CD4-positive, alpha-beta T cell treated with Interleukin-21 for 1 hour (primary cell): ENCODE data around the gene AP3B1.

Source experiments
- DNase-seq: peaks from one replicate; pipeline ENCODE4 v3.0.0-alpha.2; 2020

Gene AP3B1

GRCh38 chr5:77995793-77996409 is 298.6 kb downstream of the AP3B1 start:
- DNase-seq = no peak

GRCh38 chr5:77994943-77995342 is 299.6 kb downstream of the AP3B1 start:
- DNase-seq = no peak

GRCh38 chr5:77993855-77994318 is 300.6 kb downstream of the AP3B1 start:
- no peak for DNase-seq

DNA sequence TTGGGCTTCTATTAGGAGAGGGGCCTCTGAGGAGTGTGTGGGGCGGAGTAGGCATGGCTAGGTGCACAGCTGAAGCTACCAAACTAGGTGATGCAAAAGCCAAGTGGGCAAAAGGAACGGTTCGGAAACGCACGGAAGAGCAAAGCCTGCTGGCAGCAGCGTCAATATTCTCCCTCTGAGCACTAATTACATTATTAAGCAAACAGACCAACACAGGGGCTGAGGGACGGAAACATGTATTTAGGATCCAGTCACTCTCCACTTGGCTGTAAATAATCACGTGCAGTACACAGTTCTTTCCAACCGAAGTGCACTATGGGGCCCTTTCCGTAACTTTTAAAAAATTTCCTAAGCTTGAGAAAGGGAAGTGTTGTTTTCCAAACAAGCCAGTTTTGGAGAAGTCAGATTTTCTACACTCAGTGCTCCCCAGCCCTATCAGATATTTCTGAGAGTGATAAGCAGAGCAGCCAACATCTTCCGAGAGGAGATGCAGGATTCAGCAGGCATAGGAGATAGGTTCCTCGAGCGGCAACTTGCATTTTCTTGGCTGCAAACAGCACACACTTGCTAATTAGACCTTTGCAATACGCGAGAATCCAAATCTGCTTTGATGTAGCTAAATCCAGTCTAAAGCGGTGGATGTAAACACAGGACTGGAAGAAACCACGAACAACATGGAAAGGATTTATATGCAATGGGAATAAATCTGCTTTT is 301.2 kb downstream of the AP3B1 start:
- DNase-seq = no peak

GRCh38 chr5:77991084-77991483 is 303.4 kb downstream of the AP3B1 start:
- no peak for DNase-seq

GRCh38 chr5:77990020-77990419 is 304.5 kb downstream of the AP3B1 start:
- no peak for DNase-seq

- DNase-seq = no peak
These were observed 306.5 kb downstream of the AP3B1 start for GRCh38 chr5:77987988-77988387.

- DNase-seq = no peak
These were observed 307.2 kb downstream of the AP3B1 start for GRCh38 chr5:77987331-77987730.

DNA sequence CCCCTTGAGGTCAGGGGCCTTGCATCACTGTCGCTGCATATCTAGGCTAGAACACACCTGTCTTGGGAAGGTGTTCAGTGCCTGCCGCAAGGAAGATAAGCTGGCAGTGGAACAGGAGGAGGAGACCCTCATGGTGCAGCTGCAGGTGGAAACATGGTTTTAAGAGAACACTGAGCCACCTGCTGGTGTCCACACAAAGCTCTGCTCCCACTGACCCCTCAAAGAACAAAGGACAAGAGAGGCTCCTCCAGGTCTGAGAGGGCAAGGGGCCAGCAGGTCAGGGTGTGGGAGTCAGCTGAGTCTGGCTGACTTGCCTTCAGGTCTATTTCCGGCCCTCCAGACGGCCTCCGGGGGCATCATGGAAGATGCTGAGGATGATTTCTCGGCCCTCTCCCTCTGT is 308.2 kb downstream of the AP3B1 start:
- no peak for DNase-seq

GRCh38 chr5:77985247-77985646 is 309.3 kb downstream of the AP3B1 start:
- DNase-seq = no peak

DNA sequence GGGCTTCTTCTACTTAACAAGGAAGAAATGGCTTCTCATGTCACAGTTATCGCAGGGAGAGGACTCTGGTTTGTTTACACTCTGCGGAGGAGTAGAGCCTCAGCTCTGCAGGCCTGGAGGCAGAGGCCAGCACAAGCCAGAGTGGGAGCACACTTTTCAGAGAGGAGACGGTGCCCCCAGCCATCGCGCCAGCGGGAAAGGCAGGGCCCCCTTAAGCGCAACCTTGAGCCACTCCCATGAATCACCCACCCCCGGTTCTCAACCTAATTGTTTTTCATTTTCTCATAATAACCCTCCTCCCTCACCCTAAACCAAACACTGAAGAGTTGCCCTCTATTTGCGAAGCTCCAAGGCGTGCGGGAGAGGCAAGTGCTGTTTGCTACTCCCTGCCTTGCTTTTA is 309.9 kb downstream of the AP3B1 start:
- no peak for DNase-seq

GRCh38 chr5:77983482-77984199 is 310.9 kb downstream of the AP3B1 start:
- DNase-seq = no peak

DNA sequence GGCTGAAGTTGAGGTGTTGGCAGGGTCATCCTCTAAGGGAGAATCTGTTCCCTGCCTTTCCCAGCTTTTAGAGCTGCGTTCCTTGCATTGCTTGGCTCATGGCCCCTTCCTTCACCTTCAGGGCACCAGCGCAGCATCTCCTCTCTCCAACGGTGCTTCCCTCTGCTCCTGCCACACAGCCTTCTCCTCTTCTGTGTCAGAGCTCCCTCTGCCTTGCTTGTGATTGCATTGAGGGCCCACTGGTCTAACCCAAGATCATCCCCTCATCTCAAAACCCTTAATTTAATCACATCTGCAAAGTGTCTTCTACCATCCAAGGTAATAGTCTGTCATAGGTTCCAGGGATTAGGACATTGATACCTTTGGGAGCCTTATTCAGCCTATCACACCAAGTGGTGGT is 312.7 kb downstream of the AP3B1 start:
- DNase-seq = no peak

DNA sequence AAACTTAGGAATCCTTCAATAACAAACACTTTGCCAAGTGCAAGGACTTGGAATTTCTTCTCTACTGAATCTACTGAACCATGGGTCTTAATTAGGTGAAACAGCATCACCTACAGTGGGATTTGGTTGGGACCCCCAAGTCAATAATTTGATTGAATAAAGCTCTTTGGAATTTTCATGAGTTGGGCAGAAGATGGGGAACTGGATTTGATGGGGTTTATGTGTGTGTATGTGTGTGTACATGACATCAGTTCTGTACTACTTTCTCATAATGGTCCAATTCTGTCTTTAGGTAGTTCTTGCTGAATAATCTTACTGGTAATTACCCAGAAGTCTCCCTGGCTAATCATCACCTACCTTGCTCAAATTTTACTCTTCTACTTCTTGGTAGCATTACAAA is 319.9 kb downstream of the AP3B1 start:
- DNase-seq = no peak

GRCh38 chr5:77973253-77973609 is 321.3 kb downstream of the AP3B1 start:
- no peak for DNase-seq

DNA sequence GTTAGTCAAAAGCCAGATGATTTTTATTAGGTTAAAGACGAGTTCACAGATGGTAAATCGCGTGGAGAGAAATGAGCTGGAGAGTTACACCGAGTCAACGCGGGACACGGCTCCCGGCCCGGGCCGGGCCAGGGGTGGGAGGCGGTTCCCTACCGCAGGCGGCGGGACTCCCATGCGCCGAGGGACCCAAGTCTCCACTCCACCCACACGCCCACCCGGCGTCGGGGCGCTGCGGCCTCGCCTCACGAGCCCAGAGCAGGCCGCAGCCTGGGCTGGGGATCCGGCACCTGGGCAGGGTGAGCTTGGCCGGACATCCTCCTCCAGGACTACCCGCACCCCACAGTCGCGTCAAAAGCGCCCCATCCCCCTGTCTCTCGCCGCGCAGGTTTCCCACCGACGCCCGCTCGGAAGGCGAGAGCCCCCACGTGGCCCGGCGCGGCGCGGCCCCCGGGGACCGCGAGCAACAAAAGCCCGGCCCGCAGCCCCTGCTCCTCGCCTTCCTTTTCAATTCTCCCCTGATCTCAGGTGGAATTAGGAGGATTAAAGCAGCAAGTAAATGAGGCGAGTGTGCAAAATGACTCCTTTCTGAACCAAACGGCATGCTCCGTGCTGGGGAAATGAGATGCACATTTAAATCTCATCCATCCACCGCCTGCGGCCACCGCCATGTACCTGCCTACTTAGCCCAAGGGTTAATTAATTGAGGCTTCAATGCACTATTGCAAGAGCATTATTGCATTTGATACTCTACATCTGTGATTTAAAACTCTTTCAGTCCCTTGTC is 321.8 kb downstream of the AP3B1 start:
- no peak for DNase-seq

GRCh38 chr5:77971776-77972468 is 322.6 kb downstream of the AP3B1 start:
- DNase-seq = no peak

DNA sequence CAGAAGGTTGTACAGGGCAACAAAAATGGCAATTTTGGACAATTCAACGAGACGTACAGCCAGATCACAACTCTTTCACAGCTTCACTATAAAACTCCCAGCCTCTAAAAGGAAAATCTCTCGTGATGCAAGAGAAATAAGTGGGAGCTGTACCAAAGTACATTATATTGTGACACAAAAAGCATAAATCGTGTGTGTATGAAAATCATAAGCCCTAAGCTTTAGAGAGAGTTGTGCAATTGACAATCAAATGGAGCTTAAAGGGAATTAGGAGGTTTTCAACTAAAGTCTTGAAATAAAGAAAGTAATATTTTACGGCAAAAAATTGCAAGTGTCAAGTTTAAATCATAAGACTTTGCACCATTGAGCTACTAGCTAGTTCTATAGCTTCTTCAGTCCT is 323.6 kb downstream of the AP3B1 start:
- DNase-seq = no peak

DNA sequence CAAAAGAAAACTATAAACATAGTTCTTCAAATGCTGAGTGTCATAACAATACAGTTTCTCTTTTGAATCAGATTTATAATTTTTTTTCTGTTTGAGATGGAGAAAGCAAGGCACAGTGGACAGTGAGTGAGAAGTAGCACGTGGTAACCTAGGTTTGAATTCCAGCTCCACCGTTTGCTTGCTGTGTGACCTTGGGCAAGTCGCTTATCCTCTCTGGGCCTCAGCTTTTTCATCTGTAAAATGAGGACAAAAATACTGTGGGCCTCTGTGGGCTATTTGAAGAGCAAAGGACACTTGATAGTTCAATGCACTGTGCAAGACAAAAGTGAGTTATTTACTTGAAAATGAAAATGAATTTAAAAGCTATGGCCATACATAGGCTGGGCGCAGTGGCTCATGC is 330.7 kb downstream of the AP3B1 start:
- DNase-seq = no peak

DNA sequence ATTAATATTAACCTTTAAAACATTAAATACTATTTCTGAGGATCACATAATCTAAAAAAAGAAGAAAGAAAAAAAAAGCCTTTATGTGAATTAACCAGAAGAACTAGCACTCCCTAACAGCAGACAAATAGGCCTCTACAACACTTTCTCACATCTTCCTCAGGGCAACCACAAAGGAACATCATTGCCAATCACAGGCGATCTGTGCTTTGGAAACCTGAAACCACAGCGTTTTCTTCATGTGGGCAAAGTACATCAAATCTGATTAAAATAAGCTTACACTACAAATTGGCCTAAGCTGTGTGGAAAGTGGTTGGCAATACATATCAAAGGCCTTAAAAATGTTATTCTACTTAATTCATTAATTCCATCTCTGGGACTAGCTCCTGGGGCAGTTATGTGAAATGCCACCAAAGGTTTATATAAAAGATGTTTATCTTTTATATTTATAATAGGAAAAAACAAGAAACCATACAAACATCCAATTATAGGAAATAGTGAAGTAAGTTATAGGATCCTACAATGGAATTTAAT is 333.6 kb downstream of the AP3B1 start:
- peak; percentile 15 for DNase-seq

DNA sequence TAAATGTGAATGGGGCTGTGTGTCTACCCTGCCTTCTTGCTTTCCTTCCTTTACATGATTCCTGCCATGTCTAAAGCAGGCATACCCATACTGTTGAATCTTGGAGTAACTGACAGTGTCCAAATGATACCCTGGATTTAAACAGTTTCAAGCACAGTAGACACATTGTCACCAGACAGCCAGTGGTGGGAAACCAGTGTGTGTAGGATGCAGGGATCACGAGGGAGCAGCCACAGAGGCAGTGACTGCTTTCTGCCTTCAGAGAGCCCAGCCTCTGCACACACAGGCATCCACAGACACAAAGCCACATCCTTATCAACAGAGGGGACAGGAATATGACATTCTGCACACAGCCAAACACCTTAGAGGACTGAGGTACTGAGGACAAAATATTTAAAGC is 334.2 kb downstream of the AP3B1 start:
- DNase-seq = no peak

- no peak for DNase-seq
These were observed 335.7 kb downstream of the AP3B1 start for GRCh38 chr5:77958642-77959330.
